ENCODE results near the gene GAP43. TPM values are rescaled to one million over a fixed set of nuclear protein-coding genes. Genes with fewer than 3 reads are reported as not detected.

Gene GAP43
- total and polyA plus RNA-seq, 2 of the 4 experiments (the other 2 are of a cell fraction), result 0.36 to 0.51 TPM

- Histone ChIP-seq H3K4me3 (ENCODE audit: insufficient read depth, low read depth, low read length) (no peak overlapping the region), H4K91ac (ENCODE audit: insufficient read depth, low read depth, low read length) (no peak overlapping the region), H3K4ac (ENCODE audit: low read depth, low read length) (no peak overlapping the region), H3K27ac (ENCODE audit: insufficient read depth, low read length) (no peak overlapping the region), H2BK120ac (ENCODE audit: low read depth, low read length) (no peak overlapping the region), H3K79me1 (ENCODE audit: low read depth in 1 of 2, low read length in 2 of 2) (no peaks in the 10 kb centered on the region), H3K18ac (ENCODE audit: low read depth, low read length) (no peak overlapping the region), H3K14ac (replicated peaks; ENCODE audit: low read depth, low read length) (no peak overlapping the region), H2AFZ (replicated peaks; ENCODE audit: low read length, poor library complexity) (no peak overlapping the region), H3K4me2 (ENCODE audit: low read depth, low read length) (no peak overlapping the region), H3K9me1 (ENCODE audit: insufficient read depth, low read length) (no peaks in the 10 kb centered on the region), H3K9me3 (ENCODE audit: control insufficient read depth, insufficient read depth, low read length) (no peaks in the 10 kb centered on the region), H2AK9ac (replicated peaks; ENCODE audit: low read depth, low read length, poor library complexity) (no peak overlapping the region), H3K36me3 (ENCODE audit: control insufficient read depth, insufficient read depth, low read length) (no peaks in the 10 kb centered on the region), H3K23ac (ENCODE audit: low read depth, low read length) (no peak overlapping the region), H2BK20ac (ENCODE audit: low read depth, low read length) (no peak overlapping the region), H2AK5ac (ENCODE audit: low read depth, low read length) (no peak overlapping the region), H3K27me3 (ENCODE audit: control insufficient read depth, insufficient read depth, low read length) (peaks cover 32% of the 10 kb centered on the region), H3K9ac (ENCODE audit: low read depth, low read length) (no peak overlapping the region), H2BK5ac (ENCODE audit: low read depth, low read length, poor library complexity, severe bottlenecking) (no peak overlapping the region), H4K8ac (ENCODE audit: low read depth in 2 of 2, low read length in 2 of 2) (no peak overlapping the region), H3K4me1 (ENCODE audit: control insufficient read depth, insufficient read depth, low read length) (peaks cover 3% of the 10 kb centered on the region; the same call in 1 of the 2 replicates), H3K56ac (ENCODE audit: extremely low read depth, insufficient read depth, low read length) (no peak overlapping the region), H4K20me1 (ENCODE audit: insufficient read depth, low read length) (no peaks in the 10 kb centered on the region), H2BK15ac (ENCODE audit: low read depth, low read length) (no peak overlapping the region), H4K5ac (ENCODE audit: low read depth, low read length) (no peak overlapping the region)
- no TSS peak for BruUV-seq (replicated peaks)
- dilution Hi-C loops (cut with HindIII; ENCODE audit: low sequenced_read_pairs, unreplicated experiment), result no loop called here
- no CpG with 5 or more reads among the region's 1 CpG for WGBS, 2 experiments (ENCODE audit: extremely low coverage in 2 of 2, insufficient read length in 1 of 2)
- no peak for DNase-seq
- ATAC-seq (ENCODE audit: low read depth), result no peak
- ChIA-PET CTCF (no interaction called here), POLR2A (ENCODE audit: unreplicated experiment) (no interaction called here)
- intact Hi-C loops (cut with micrococcal nuclease), result no loop called here
- in situ Hi-C loops (cut with MboI; ENCODE audit: low sequenced_read_pairs), result no loop called here
- no peak for TF ChIP-seq POLR2A (IDR thresholded peaks at IDR 0.05; ENCODE audit: low read depth, low read length)
- no peak for TF ChIP-seq CHD1 (IDR thresholded peaks at IDR 0.05; ENCODE audit: low read depth, low read length)
- TF ChIP-seq FOS (IDR thresholded peaks at IDR 0.05; ENCODE audit: low read depth, low read length), result no peak
- no peak for TF ChIP-seq RAD21 (IDR thresholded peaks at IDR 0.05; ENCODE audit: low read length)
- no peak for TF ChIP-seq ELK1 (IDR thresholded peaks at IDR 0.05; ENCODE audit: borderline replicate concordance, low read depth, low read length)
- no peak for TF ChIP-seq NFE2L2 (IDR thresholded peaks at IDR 0.05; ENCODE audit: low read depth, low read length)
- no peak for TF ChIP-seq BHLHE40 (IDR thresholded peaks at IDR 0.05; ENCODE audit: low read depth, low read length)
- no peak for TF ChIP-seq USF2 (IDR thresholded peaks at IDR 0.05; ENCODE audit: low read depth, low read length)
- TF ChIP-seq RFX5 (IDR thresholded peaks at IDR 0.05; ENCODE audit: low read depth, low read length), result no peak
- TF ChIP-seq RCOR1 (IDR thresholded peaks at IDR 0.05; ENCODE audit: insufficient replicate concordance, low read length), result no peak
- no peak for TF ChIP-seq MAFK (IDR thresholded peaks at IDR 0.05; ENCODE audit: low read depth, low read length)
- TF ChIP-seq MAZ (IDR thresholded peaks at IDR 0.05; ENCODE audit: borderline replicate concordance, low read depth, low read length), result no peak
- TF ChIP-seq SMC3 (IDR thresholded peaks at IDR 0.05; ENCODE audit: low read depth, low read length), result no peak
- no peak for TF ChIP-seq CEBPB (IDR thresholded peaks at IDR 0.05; ENCODE audit: low read depth, low read length)
- no peak for TF ChIP-seq MXI1 (IDR thresholded peaks at IDR 0.05; ENCODE audit: borderline replicate concordance, low read depth, low read length)
- TF ChIP-seq CTCF (conservative IDR thresholded peaks at IDR 0.05; ENCODE audit: low read depth, low read length), result no peak
These were observed 4.7 kb downstream of the GAP43 start for GRCh38 chr3:115628075-115628412.
